ENCODE measurements around the gene ST7L.

The ST7L gene

GRCh38 chr1:112522621-112523020, 96.3 kb downstream of the ST7L start:
- intact Hi-C loops (cut with DNase I), result no loop called here
- no peak for DNase-seq

GRCh38 chr1:112520166-112520565, 98.8 kb downstream of the ST7L start:
- intact Hi-C loops (cut with DNase I), result no loop called here
- no peak for DNase-seq

DNA sequence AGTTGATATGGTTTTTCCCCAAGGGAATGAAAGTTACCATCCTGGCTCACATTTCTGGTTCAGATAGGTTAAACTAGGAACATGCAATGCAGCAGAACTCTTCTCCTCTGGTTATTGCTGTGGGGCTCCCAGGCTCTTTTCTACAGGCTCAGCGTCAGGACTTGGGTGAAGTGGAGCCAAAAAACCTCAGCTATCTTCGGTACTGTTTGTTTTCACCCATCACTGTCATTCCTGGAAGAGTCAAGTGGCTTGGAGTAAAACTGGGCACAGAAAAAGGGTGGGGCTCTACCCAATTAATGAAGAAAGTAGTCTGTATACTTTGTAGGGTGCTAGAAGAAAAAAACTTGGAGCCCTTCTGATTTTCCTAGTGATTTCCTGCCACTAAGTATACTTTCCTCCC, 100.8 kb downstream of the ST7L start:
- intact Hi-C loops (cut with DNase I), result no loop called here

GRCh38 chr1:112517646-112518045, 101.3 kb downstream of the ST7L start:
- intact Hi-C loops (cut with DNase I), result no loop called here

More for the DNA sequence above, 100.8 kb downstream of the ST7L start:
- no peak for DNase-seq

DNA sequence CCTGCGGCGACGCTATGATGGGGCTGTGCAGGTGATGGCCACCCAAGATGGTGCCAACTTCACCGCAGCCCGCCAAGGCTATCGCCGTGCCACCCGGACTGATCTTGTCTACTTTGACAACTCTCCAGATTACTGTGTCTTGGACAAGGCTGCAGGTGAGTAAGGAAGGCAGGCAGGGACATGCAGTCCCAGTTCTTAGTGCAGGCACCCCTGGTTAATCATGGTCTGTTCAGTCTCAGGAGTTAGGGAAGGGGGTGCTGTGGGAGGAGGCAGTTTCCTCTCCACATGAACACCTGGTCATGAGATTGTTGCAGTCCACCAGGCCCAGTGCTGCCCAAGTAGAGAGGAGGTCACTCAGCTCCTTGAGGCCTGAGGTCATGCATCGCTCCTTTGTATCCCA, 101.7 kb downstream of the ST7L start:
- intact Hi-C loops (cut with DNase I), result no loop called here
- no peak for DNase-seq

More at GRCh38 chr1:112517646-112518045, 101.3 kb downstream of the ST7L start:
- no peak for DNase-seq

GRCh38 chr1:112516141-112516540, 102.8 kb downstream of the ST7L start:
- no peak for DNase-seq
- intact Hi-C loops (cut with DNase I), result no loop called here

DNA sequence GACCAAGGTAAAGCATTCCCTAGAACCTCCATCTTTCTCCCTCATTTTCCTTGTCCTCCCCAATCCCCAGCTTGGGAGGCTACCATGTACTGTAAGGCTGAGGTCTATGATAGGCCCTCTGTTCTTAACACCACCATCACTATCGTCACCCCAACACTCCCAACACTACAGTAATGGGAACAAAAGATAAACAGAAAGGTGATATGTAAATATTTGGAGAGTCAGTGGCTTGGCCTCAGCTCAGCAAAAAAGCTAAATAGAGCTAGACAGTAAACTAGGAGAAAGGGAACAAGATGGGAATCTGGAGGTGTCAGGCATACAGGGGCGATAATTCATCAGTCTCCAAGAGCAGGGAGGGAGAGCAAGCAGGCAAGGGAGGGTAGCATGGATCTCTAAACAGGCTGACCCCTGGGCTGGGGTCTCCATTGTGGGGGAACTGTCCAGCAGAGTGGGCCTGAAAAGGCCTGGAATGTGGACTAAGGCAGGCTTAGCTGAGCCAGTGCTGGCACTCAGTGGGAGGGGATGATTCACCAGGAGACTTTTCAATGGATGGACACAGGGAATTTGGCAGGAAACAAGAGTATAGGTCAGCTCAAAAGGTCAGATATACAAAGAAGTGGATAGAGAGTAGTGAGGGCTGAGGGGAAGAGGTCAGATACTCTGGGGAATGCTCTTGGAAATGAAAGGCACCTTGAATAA, 103.5 kb downstream of the ST7L start:
- DNase-seq, result no peak
- intact Hi-C loops (cut with DNase I), result no loop called here

GRCh38 chr1:112514901-112515300, 104.0 kb downstream of the ST7L start:
- peak in 4 of 10 donors; percentile 35 to 87 (median 81) for DNase-seq
- intact Hi-C loops (cut with DNase I), result no loop called here

DNA sequence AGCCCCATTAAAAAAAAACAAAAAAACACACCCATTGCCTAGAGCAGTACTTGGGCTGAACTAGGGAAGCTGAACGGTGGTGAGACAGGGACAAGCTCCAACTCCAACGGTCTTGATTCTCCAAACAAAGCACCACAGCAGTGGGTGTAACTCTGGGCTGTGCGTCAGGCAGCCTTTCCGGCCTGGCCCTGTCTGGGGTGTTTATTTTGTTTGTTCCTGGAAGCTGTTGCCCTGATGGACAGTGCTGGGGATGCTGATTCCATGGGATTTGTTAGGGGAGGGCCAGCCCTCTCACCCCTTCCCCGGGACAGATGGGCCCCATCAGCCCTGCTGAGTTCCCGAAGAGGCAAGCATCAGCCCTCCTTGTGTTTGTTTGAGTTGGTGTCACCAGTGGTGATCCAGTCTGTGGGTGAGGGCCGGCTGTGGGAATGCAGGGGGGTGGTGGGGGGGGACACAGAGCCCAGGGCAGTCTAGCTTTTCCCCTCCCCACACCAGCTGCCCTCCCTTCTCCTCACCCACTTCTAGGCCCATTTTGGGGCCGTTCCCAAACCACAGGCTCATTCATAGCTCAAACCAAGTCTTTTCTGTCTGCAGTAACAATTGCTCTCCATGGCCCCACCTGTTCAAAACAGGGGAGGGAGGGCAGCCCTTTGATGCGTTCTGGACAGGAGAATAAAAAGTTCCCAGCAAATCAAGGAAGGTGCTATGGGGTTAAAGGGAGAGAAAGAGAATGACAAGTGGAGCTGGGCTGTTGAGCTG, 105.7 kb downstream of the ST7L start:
- DNase-seq, result peak in 1 of 10 donors; percentile 44
- intact Hi-C loops (cut with DNase I), result no loop called here

GRCh38 chr1:112511897-112512296, 107.0 kb downstream of the ST7L start:
- DNase-seq, result no peak
- intact Hi-C loops (cut with DNase I), result no loop called here

DNA sequence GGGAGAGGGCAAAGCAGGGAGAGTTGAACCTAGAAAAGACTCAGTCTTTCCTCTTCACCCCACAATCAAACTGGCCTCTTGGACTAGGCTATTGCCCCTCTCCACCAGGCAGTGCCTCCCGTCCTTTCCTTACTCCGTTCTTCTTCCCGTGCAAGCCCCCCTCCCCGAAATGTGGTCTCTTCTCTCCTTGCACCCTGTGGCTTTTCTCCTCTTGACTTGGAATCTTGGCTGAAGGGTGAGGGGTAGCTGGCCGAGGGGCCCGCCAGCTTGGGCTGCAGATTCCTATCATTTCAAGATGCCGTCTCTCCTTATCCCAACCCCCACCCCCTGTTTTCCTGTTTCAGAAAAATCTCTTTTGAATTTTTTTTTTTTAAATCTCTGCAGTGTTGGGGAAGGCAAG, 108.6 kb downstream of the ST7L start:
- no peak for DNase-seq
- intact Hi-C loops (cut with DNase I), result no loop called here

- intact Hi-C loops (cut with DNase I), result loop anchor here (10.0 kb wide), 1 partner anchor 105 kb away; the partner anchor contains the start of genes CAPZA1 and ST7L
- no peak for DNase-seq
Observed at GRCh38 chr1:112509660-112510178, 109.2 kb downstream of the ST7L start.

- intact Hi-C loops (cut with DNase I), result loop anchor here (10.0 kb wide), 1 partner anchor 106 kb away; the partner anchor contains the start of genes CAPZA1 and ST7L
- DNase-seq, result peak in 4 of 10 donors; percentile 18 to 82 (median 74)
Observed at GRCh38 chr1:112509005-112509659, 109.8 kb downstream of the ST7L start.

- intact Hi-C loops (cut with DNase I), result loop anchor here (10.0 kb wide), 1 partner anchor 106 kb away; the partner anchor contains the start of genes CAPZA1 and ST7L
- peak in 8 of 10 donors; percentile 35 to 94 (median 60) for DNase-seq
Observed at GRCh38 chr1:112508278-112509004, 110.5 kb downstream of the ST7L start, which contains the start of gene WNT2B. Gene WNT2B (plus strand): TSS chr1:112508965. CDS start chr1:112509263, 298 bp downstream.

DNA sequence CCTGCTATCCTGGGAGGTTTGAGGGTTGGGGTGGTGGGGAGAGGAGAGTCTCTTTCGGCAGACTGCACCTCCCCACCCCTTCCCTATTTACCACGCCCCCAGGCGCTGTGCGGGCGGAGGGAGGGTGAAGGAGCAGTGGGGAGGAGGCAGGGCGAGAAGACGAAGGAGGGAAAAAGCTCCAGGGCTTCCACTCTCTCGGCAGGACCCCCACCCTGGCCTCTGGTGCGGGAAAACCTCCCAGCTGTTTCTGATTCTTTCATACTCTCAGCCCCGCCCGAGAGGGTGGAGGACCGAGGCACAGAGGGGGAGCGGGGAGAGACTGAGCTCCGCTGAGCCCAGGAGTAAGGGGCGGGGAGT, 111.0 kb downstream of the ST7L start:
- DNase-seq, result peak in 2 of 10 donors; percentile 60 to 67

DNA sequence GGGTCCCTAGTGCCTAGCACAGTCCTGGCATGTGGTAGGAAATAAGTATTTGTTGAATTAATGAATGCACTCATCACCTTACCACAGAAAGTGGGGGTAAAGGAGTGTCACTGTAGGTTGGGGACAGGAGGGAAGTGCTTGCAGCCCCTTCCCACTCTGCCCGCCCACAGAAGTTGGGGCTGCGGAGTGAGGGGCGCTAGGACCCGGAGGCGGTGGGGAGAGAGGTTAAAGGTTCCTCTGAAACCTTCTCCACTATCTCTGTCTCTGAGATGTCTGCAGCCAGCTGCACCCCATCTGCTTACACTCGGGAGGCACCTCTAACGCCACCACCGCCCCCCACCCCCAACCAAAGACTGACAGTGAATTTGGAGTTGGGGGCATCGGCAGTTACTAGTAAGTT, 111.6 kb downstream of the ST7L start:
- intact Hi-C loops (cut with DNase I), result loop anchor here (10.0 kb wide), 1 partner anchor 107 kb away; the partner anchor contains the start of genes CAPZA1 and ST7L
- DNase-seq, result peak in 1 of 10 donors; percentile 35

More for the DNA sequence above, 111.0 kb downstream of the ST7L start:
- intact Hi-C loops (cut with DNase I), result loop anchor here (10.0 kb wide), 1 partner anchor 107 kb away; the partner anchor contains the start of genes CAPZA1 and ST7L

DNA sequence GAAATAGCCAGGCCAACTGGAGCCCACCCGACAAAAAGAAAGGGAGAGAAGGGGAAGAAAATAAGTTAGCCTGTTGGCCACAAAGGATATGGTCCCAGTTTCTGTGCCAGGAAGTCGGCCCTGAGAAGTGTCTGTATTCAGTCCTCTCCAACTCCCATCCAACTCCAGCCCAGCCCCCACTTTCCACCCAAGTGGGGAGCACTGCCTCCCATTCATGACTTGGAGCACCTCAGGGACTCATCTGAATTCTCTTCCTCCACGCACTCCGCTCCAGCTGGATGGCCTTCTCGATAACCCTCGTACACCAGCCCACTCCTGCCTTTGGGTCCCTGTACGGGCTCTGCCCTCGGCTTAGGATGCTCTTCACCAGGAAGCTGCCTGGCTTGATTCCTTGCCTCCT, 112.2 kb downstream of the ST7L start:
- peak in 1 of 10 donors; percentile 42 for DNase-seq
- intact Hi-C loops (cut with DNase I), result loop anchor here (10.0 kb wide), 1 partner anchor 108 kb away; the partner anchor contains the start of genes CAPZA1 and ST7L

- DNase-seq, result no peak
- intact Hi-C loops (cut with DNase I), result loop anchor here (10.0 kb wide), 1 partner anchor 108 kb away; the partner anchor contains the start of genes CAPZA1 and ST7L
Observed at GRCh38 chr1:112506306-112506705, 112.6 kb downstream of the ST7L start.

- no peak for DNase-seq
- intact Hi-C loops (cut with DNase I), result loop anchor here (10.0 kb wide), 1 partner anchor 109 kb away; the partner anchor contains the start of genes CAPZA1 and ST7L
Observed at GRCh38 chr1:112505878-112506277, 113.1 kb downstream of the ST7L start.

All from posterior cingulate gyrus (tissue), 11 donors.